ENCODE results near the gene CPED1.
A peak's percentile ranks its signal among the peaks of the same experiment; 100 is the strongest.

CPED1 gene

GRCh38 chr7:121083790-121084251, 95.3 kb downstream of the CPED1 start:
- TF ChIP-seq, protein P1, sequence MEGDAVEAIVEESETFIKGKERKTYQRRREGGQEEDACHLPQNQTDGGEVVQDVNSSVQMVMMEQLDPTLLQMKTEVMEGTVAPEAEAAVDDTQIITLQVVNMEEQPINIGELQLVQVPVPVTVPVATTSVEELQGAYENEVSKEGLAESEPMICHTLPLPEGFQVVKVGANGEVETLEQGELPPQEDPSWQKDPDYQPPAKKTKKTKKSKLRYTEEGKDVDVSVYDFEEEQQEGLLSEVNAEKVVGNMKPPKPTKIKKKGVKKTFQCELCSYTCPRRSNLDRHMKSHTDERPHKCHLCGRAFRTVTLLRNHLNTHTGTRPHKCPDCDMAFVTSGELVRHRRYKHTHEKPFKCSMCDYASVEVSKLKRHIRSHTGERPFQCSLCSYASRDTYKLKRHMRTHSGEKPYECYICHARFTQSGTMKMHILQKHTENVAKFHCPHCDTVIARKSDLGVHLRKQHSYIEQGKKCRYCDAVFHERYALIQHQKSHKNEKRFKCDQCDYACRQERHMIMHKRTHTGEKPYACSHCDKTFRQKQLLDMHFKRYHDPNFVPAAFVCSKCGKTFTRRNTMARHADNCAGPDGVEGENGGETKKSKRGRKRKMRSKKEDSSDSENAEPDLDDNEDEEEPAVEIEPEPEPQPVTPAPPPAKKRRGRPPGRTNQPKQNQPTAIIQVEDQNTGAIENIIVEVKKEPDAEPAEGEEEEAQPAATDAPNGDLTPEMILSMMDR (IDR thresholded peaks at IDR 0.05; ENCODE audit: low read depth, low read length): no peak
- H3K4me3 ChIP-seq (ENCODE audit: low read depth, low read length): no peak overlapping the region
- in situ Hi-C loops (cut with HindIII; ENCODE audit: low sequenced_read_pairs): no loop called here
- peak; percentile 55 for DNase-seq (ENCODE audit: low read depth, low spot score)

DNA sequence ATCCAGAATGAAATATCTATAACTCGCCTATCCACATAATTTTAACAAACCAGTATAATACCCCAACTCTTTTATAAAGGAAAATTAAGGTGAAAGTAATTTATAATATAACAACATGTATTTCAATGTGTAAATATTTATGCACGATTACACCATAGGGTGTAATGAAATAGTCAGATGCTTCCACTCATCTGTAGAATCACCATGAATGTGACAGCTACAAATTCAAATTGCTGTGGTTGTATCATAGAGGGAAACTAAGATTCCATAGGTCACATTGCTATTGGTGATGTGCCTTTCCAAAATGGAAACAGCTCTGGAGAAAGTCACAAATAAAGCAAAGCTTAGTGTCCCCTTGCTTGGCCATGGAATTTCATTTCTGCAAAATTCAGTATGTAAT, 95.7 kb downstream of the CPED1 start:
- DNase-seq (ENCODE audit: low read depth, low spot score): peak; percentile 43
- in situ Hi-C loops (cut with HindIII; ENCODE audit: low sequenced_read_pairs): no loop called here
- TF ChIP-seq, protein P1 (IDR thresholded peaks at IDR 0.05; ENCODE audit: low read depth, low read length): no peak
- H3K4me3 ChIP-seq (ENCODE audit: low read depth, low read length): no peak overlapping the region

- in situ Hi-C loops (cut with HindIII; ENCODE audit: low sequenced_read_pairs): no loop called here
- TF ChIP-seq, protein P1 (IDR thresholded peaks at IDR 0.05; ENCODE audit: low read depth, low read length): no peak
- H3K4me3 ChIP-seq (ENCODE audit: low read depth, low read length): no peak overlapping the region
- peak; percentile 91 for DNase-seq (ENCODE audit: low read depth, low spot score)
Observed at GRCh38 chr7:121084748-121085336, 96.3 kb downstream of the CPED1 start.

- TF ChIP-seq, protein P1 (IDR thresholded peaks at IDR 0.05; ENCODE audit: low read depth, low read length): no peak
- in situ Hi-C loops (cut with HindIII; ENCODE audit: low sequenced_read_pairs): no loop called here
- DNase-seq (ENCODE audit: low read depth, low spot score): no peak
Observed at GRCh38 chr7:121085922-121086321, 97.4 kb downstream of the CPED1 start.

GRCh38 chr7:121088870-121089269, 100.4 kb downstream of the CPED1 start:
- TF ChIP-seq, protein P1 (IDR thresholded peaks at IDR 0.05; ENCODE audit: low read depth, low read length): no peak
- in situ Hi-C loops (cut with HindIII; ENCODE audit: low sequenced_read_pairs): no loop called here
- no peak overlapping the region for H3K4me3 ChIP-seq (ENCODE audit: low read depth, low read length)
- no peak for DNase-seq (ENCODE audit: low read depth, low spot score)

More at GRCh38 chr7:121085922-121086321, 97.4 kb downstream of the CPED1 start:
- H3K4me3 ChIP-seq (ENCODE audit: low read depth, low read length): no peak overlapping the region

- no peak overlapping the region for H3K4me3 ChIP-seq (ENCODE audit: low read depth, low read length)
- in situ Hi-C loops (cut with HindIII; ENCODE audit: low sequenced_read_pairs): no loop called here
- TF ChIP-seq, protein P1 (IDR thresholded peaks at IDR 0.05; ENCODE audit: low read depth, low read length): no peak
- no peak for DNase-seq (ENCODE audit: low read depth, low spot score)
Observed at GRCh38 chr7:121094829-121095228, 106.3 kb downstream of the CPED1 start.

Measured in astrocyte of the spinal cord (primary cell).